ENCODE data around the gene KCNJ5.

The KCNJ5 gene

DNA sequence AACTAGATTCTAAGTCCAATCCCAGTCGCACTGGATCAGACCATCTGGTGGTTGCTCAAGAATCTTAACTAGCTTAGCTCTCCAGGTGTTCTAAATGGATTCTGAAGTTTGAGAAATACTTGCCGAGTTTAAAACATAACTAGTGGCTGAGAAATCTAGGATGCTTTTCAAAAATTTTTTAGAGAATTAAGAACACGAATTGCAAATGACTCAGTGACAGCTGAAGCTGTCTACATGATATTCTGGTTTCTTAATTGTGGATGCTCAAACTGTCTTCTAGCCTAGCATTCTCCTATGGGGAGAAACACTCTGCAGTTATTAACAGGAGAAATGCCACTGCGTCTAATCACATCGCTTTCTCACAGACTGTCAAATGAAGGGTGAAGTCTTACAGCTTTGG lies 71.7 kb downstream of the KCNJ5 start:
- no peak for DNase-seq

DNA sequence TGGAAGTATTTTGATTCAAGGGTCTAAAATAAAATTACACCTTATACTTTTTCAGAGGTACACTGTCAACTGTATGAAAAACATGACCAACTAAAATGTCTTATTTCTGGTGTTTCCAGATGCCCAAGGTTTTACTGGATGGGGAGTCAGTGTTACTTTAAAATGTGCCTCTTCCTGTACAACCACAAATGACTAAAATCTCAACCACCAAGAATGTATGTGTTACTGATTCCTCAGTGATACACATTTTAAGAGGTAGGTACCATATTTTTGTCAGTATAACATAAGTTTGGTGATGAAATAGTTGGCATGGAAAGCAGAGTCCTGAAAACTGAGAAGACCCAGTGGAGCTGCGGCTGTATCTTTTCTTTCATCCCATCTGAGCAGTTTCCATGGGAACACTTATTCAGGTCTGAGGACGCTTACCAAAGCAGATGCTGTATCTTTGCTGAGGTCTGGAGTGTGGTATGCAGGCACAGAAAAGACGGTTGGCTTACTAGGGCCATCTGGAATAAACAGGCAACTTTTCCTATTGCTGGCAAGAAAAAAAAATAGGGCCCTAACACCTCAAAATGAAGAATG lies 72.7 kb downstream of the KCNJ5 start:
- no peak for DNase-seq

DNA sequence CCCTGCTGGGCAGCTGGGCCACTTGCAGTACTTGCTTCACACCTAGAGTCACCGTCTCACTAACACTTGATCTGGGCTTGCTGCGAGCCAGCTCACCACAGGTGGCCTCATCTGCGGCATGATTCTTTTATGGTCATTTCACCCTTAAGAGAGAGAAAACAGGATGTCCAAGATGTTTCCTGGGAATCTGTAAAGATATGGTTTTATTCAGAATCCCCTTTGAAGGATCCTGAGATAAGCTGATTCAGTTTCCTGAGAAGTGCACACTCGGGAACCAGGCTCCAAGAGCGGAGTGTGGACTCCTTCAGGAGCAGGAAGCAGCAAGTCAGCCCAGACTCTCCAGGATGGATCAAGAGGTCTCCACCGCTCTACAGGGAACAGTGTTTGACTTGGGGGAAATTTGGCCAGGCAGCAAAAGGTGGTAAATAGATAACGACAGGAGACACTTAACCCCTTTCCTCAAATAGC lies 73.3 kb downstream of the KCNJ5 start:
- no peak for DNase-seq

DNA sequence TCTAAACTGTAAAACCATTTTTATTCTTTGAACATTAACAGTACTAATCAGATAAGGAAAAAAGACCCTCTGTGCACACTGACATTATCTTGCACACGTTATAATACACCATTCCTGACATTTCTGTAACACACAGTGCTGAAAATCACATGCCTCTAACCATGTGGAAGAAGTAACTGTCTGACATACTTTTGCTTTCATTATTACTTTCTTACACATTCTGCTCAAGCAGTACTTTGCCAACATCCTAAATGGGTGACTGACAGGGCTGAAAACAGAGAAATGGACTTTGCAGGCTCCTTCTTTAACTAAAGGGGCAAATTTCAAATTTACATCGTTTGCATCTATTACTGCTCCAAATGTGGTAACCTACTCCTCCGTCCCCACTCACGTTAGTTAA lies 74.3 kb downstream of the KCNJ5 start:
- DNase-seq, result no peak

DNA sequence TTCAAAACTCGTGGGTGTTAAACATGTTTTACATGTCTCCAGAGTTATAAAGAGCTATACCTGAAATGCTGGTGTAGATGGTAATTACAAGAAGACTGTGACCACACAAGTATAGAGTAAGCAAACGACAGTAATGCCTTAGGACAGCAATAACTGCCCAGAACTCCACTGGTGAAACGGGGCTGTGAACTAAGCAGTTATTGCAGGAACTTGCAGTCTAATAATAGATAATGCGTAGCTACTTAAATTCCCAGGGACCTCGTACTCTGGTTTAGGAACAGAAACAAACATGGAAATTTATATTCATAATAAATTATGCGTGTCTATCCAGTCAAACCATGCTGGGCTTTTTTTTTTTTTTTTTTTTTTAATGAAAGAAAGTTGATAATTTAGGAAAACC lies 76.4 kb downstream of the KCNJ5 start:
- DNase-seq, result no peak

DNA sequence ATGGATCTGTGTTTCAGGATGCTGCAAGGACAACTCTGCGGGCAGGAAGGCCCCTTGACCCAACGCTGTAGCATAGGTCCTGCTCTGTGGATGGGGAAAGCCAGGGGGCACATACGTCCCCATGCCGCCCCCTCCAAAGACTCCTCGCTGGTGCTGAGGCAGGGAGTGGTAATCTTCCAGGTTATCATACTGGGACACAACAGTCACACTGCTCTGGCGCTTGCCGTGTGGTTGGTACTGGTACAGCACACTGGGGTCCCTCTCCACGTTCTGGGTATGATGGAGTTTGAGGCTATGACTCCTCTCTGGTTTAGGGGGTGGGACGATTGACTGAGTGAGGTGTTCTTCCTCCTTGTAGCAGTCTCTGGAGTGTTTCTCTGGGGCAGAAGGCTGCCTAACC lies 77.8 kb downstream of the KCNJ5 start:
- no peak for DNase-seq

Measured in GDM1 (cell line).